HEK293T (cell line): ENCODE results near the gene ARVCF.

Experiments used
- ARNT ChIP-seq: fragments of 450-650 bp; IDR thresholded peaks from 2 replicates; pipeline ENCODE4 v1.6.1; 2017; ENCODE audit warnings: mild to moderate bottlenecking
- FOXA1 ChIP-seq: fragments of 450-650 bp; IDR thresholded peaks from 2 replicates; pipeline ENCODE4 v1.6.1; 2016; ENCODE audit warnings: mild to moderate bottlenecking
- FOXM1 ChIP-seq: fragments of 450-650 bp; IDR thresholded peaks from 2 replicates; pipeline ENCODE4 v1.6.1; 2017; ENCODE audit warnings: mild to moderate bottlenecking, borderline replicate concordance
- HDGF ChIP-seq: fragments of 450-650 bp; IDR thresholded peaks from 2 replicates; pipeline ENCODE4 v1.6.1; 2017; ENCODE audit warnings: antibody characterized with exemption, borderline replicate concordance
- L3MBTL2 ChIP-seq: fragments of 450-650 bp; conservative IDR thresholded peaks from 2 replicates; pipeline ENCODE4 v1.6.1; 2016; ENCODE audit warnings: mild to moderate bottlenecking
- NFRKB ChIP-seq: fragments of 450-650 bp; IDR thresholded peaks from 2 replicates; pipeline ENCODE4 v1.6.1; 2016; ENCODE audit warnings: mild to moderate bottlenecking, moderate library complexity
- SP1 ChIP-seq: fragments of 450-650 bp; IDR thresholded peaks from 2 replicates; pipeline ENCODE4 v1.6.1; 2017

GRCh38 chr22:20058989-20059770 lies 42.6 kb upstream of the ARVCF start:
- TF ChIP-seq HDGF (no peak), ARNT (no peak), FOXA1 (no peak), FOXM1 (no peak), SP1 (no peak), NFRKB (no peak), L3MBTL2 (no peak)
